Activated naive CD4-positive, alpha-beta T cell treated with anti-CD3 and anti-CD28 coated beads, Interleukin-2, amount 50 U/mL, for 72 hours (primary cell): ENCODE data around the gene LILRA2. TPM values are rescaled to one million over a fixed set of nuclear protein-coding genes. Genes with fewer than 3 reads are reported as not detected.

Source experiments
- ATAC-seq, 2 donors: fragments of 150-1000 bp; cut with Tn5 transposase; 2 replicates each; pipeline ENCODE4 v1.10.0; 2021; ENCODE audit warnings: mild to moderate bottlenecking in 2 of 2, moderate library complexity in 2 of 2
- DNase-seq, 2 donors: peaks; one replicate each; pipeline ENCODE4 v3.0.0; 2021 to 2022; ENCODE audit warnings: low spot score in 2 of 2
- H3K27ac Mint-ChIP-seq, 2 donors: one replicate each; pipeline ENCODE4 v1.8.0; 2022; ENCODE audit warnings: mild to moderate bottlenecking in 2 of 2, mixed read lengths in 2 of 2
- H3K36me3 Mint-ChIP-seq, 2 donors: one replicate each; pipeline ENCODE4 v1.8.0; 2022; ENCODE audit warnings: mixed read lengths in 2 of 2
- H3K9me3 Mint-ChIP-seq, 2 donors: one replicate each; pipeline ENCODE4 v1.8.0; 2022; ENCODE audit warnings: mixed read lengths in 2 of 2
- total RNA-seq, 2 donors: library from RNA; stranded (reverse); gene quantifications; one replicate each; pipeline ENCODE4 v1.2.3, GENCODE V29; 2022

LILRA2 gene
- total RNA-seq = not detected

DNA sequence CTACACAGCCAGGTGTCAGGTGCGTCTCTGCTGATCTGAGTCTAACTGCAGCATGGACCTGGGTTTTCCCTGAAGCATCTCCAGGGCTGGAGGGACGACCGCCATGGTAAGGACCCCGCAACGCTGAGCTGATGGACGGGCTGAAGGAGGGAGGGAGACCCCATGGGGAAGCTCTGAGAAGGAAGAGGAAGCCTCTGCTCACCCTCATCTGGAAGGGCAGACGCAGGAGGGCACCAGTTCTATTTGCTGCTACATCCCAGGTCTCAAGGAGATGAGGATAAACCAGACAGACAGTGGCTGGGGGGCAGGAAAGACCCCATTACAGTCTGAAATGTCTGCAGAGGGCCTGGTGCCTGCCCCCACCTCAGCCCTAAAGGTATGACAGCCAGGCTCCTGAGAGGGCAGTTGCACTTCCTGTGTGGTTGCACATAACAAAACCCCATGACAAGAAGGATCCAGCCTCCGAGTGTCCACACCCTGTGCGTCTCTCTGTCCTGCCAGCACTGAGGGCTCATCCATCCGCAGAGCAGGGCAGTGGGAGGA, at the start of gene LILRA2:
Gene LILRA2, plus strand, starts transcription at position 461 of the 543 bp plus-strand sequence. CDS start 89 bp downstream, outside the sequence.
- Mint-ChIP-seq H3K27ac (peak within 1 kb of the TSS in 1 of 2 donors; percentile 50), H3K9me3 (no peaks in the 10 kb centered on the region), H3K36me3 (no peaks in the 10 kb centered on the region)
- DNase-seq = no peak
- peak in 1 of 2 donors; percentile 44 for ATAC-seq

DNA sequence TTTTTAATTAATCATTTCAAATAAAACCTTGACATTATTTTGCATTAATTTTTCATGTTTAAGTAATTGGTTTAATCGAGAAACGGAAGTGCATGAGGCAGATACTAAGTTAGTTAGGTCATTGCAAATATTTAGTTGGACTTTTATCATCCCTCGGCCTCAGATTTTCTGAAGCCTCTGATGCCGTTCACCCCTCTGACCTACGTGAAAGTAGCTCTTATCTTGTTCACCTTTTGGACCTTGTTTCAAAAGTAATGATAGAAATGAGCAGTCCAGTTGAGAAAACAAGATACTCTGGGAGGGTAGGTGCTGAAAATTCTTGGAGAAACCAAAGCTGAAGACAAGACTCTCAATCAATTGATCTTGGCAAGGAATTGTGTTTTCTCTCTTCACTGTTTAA, 48.0 kb upstream of the LILRA2 start:
- Mint-ChIP-seq H3K9me3 (peaks cover 4 to 10% of the 10 kb centered on the region in 2 donors), H3K36me3 (peaks cover 6 to 20% of the 10 kb centered on the region in 2 donors), H3K27ac (no peak overlapping the region)
- no peak for ATAC-seq
- DNase-seq = no peak

DNA sequence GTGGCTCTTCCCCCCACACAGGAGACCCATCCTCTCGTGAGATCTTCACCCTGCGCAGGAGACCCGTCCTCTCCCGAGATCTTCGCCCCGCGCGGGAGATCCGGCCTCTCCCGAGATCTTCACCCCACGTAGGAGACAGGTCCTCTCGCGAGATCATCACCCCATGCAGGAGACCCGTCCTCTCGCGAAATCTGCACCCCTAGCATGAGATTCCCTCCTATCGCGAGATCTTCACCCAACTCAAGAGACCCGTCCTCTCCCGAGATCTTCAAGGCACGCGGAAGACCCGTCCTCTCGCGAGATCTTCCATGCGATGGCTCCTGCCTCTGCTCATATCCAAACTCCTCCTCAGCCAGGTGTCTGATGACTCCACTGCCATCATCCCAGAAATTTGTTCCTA, 46.6 kb upstream of the LILRA2 start:
- H3K27ac Mint-ChIP-seq = peak overlapping the region in 1 of 2 donors; percentile 12
- no peak for ATAC-seq
- H3K9me3 Mint-ChIP-seq = peaks cover 4 to 10% of the 10 kb centered on the region in 2 donors
- no peak for DNase-seq
- peaks cover 6 to 20% of the 10 kb centered on the region in 2 donors for H3K36me3 Mint-ChIP-seq

DNA sequence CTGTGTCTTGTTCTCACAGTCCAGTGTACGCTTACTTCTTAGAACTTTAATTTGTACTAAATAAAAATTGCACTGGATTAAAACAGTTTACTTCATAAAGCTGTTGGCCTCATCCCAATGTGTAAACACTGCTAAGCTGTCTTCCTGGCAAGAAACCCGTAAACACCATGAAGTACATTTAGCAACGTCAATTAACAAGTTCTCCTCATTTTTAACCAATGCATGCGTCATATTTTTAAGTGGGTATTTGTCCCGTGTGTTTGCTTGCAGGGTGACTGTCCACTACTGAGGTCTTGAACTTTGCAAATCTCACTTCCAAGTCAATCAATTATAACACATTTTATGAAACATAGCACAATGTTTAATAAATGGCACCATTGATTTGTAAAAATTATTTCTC, 42.7 kb upstream of the LILRA2 start:
- ATAC-seq (no peak), DNase-seq (no peak)
- H3K36me3 Mint-ChIP-seq = peaks cover 10 to 20% of the 10 kb centered on the region in 2 donors
- no peak overlapping the region for H3K27ac Mint-ChIP-seq
- H3K9me3 Mint-ChIP-seq = peaks cover 4 to 10% of the 10 kb centered on the region in 2 donors

DNA sequence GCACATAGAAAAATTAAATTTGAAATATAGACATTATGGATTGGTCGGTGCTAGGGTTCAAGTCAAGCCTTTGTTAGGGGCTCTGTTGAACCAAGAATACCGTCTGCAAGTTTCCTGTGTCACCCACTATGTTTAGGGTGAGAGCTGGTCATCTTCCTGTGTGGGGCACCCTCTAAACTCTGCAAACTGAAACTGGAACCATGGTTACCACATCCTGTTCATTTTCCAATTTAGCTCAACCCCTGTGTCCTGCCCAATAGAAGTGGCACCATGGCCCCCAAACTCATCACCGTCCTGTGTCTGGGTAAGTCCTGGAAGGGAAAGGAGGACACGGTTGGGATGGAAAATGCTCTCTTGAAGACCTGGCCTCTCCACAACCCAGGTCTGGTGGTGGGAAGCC, 41.1 kb upstream of the LILRA2 start:
- ATAC-seq (peak; percentile 58 to 87), DNase-seq (no peak)
- Mint-ChIP-seq H3K9me3 (peaks cover 0 to 5% of the 10 kb centered on the region in 2 donors), H3K27ac (no peak overlapping the region), H3K36me3 (peaks cover 4 to 8% of the 10 kb centered on the region in 2 donors)

DNA sequence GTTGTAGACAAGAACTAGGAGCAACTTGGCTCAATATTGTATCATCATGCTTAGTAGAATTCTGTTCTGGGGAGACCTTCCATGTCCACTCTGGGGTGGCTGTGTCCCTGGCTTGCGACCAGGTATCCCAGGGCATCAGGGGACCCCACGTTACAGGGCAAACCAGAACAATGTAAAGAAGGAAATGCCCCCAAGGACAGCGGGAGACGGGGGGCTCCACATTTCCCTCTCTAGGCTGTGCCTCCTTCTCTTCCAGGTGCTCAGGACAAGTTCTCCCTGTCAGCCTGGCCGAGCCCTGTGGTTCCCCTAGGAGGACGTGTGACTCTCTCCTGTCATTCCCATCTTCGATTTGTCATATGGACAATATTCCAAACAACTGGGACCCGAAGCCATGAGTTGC, 40.1 kb upstream of the LILRA2 start:
- Mint-ChIP-seq H3K27ac (no peak overlapping the region), H3K36me3 (peaks cover 4 to 7% of the 10 kb centered on the region in 2 donors), H3K9me3 (peaks cover 0 to under 1% of the 10 kb centered on the region in 2 donors)
- no peak for DNase-seq
- ATAC-seq = no peak

DNA sequence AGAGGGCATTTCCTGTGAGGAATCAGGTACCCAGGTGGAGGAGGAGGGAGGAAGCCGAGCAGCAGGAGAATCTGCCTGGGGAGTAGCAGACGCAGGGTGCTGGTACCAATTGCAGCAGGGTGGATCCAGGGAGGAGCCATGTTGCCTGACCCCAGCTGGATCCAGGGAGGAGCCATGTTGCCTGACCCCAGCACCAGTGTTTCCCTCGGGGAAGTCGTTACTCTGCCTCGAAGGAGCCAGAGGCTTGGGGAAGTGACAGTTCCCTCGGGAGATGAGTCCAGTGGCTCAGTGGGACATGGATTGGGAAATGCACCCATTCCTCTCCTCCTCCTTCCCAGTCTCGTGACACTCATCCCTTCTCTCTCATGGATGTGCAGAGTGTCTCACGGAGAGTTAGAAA, 39.4 kb upstream of the LILRA2 start:
- no peak overlapping the region for H3K27ac Mint-ChIP-seq

DNA sequence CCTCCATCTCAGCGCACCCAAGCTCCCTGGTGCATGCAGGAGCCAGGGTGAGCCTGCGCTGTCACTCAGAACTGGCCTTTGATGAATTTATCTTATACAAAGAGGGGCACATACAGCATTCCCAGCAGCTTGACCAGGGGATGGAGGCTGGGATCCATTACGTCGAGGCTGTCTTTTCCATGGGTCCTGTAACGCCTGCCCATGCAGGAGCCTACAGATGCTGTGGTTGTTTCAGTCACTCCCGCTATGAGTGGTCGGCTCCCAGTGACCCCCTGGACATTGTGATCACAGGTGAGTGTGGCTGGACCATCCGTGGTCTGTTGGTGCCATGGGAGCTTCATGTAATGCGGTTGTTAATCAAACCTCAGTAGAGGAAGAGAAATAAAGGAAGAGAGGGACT, 38.0 kb upstream of the LILRA2 start:
- Mint-ChIP-seq H3K27ac (no peak overlapping the region), H3K36me3 (peaks cover 0 to 4% of the 10 kb centered on the region in 2 donors), H3K9me3 (peaks cover 0 to 5% of the 10 kb centered on the region in 2 donors)
- DNase-seq (no peak), ATAC-seq (no peak)

More for the DNA sequence above, 39.4 kb upstream of the LILRA2 start:
- Mint-ChIP-seq H3K36me3 (peaks cover 3 to 4% of the 10 kb centered on the region in 2 donors), H3K9me3 (peaks cover 0 to 5% of the 10 kb centered on the region in 2 donors)
- ATAC-seq (no peak), DNase-seq (no peak)

DNA sequence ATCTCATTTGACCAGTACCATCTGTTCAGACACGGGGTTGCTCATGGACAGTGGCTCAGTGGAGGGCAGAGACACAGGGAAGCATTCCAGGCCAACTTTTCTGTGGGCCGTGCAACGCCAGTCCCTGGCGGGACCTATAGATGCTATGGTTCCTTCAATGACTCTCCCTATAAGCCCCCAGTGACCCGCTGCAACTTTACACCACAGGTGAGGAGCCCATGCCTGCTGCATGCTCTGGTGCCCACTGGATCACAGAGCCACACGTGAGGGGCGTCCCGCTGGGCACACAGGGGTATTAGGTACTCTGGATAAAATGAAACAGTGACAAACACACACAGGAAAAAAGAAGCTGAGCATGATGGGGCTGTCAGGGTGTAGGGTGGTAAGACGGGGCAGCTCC, 36.6 kb upstream of the LILRA2 start:
- Mint-ChIP-seq H3K9me3 (peaks cover 0 to 5% of the 10 kb centered on the region in 2 donors), H3K36me3 (peaks cover 0 to 4% of the 10 kb centered on the region in 2 donors), H3K27ac (no peak overlapping the region)
- no peak for DNase-seq
- no peak for ATAC-seq

DNA sequence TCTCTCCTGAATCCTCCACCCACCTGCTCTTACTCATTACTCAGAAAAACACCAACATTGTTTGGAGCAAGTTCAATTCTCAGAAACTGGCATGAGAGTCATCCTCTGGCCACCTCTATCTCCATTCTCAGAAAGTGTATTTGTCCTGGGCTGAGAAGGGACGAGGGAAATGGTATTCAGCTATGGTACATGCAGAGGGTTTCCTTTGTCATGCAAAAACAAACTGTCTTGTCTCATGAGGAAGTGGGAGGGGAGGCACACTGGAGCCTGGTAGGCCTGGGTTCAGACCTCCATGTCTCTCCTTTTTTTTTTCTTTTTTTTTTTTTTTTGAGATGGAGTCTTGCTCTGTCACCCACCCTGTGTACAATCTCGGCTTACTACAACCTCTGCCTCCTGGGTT, 31.9 kb upstream of the LILRA2 start:
- ATAC-seq (peak in 1 of 2 donors; percentile 28), DNase-seq (no peak)
- Mint-ChIP-seq H3K36me3 (no peaks in the 10 kb centered on the region), H3K27ac (no peak overlapping the region), H3K9me3 (peaks cover 0 to 13% of the 10 kb centered on the region in 2 donors)

DNA sequence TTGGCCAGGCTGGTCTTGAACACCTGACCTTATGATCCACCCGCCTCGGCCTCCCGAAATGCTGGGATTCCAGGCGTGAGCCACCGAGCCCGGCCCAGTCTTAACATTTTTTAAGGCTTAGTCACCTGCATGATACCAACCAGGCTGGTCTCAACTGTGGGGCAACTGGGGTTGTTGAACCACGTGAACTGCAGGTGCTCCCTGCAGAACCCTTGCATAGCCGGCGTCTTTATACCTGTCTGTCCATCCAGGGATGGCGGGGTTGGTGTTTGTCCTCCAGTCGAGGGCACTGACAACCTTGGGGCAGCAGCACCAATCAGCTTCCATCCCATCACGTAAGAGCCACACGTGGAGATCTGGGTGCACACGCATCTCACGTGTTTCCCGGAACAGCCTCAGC, 24.8 kb upstream of the LILRA2 start:
- DNase-seq (no peak), ATAC-seq (no peak)
- Mint-ChIP-seq H3K36me3 (no peaks in the 10 kb centered on the region), H3K9me3 (peaks cover 4 to 12% of the 10 kb centered on the region in 2 donors), H3K27ac (no peak overlapping the region)

DNA sequence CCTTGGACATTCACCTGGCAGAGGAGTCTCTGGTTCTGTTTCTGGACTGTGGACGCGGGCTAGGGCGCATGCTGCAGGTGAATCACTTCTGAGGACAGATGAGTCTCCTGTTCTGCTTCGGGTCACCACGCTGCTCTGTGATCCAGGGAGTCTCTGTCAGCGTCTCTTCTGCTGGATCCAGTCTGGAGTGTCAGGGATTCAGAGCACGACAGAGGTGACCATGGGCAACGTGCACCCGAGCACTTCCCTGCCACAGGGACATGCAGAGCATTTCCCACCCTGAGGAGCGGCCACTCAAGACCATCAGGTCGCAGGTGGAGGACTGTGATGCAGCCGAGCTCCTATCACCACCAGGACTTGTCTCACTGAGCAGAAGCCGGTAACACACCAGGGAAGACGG, 24.4 kb upstream of the LILRA2 start:
- DNase-seq = no peak
- Mint-ChIP-seq H3K27ac (no peak overlapping the region), H3K36me3 (no peaks in the 10 kb centered on the region), H3K9me3 (peaks cover 4 to 12% of the 10 kb centered on the region in 2 donors)
- no peak for ATAC-seq

DNA sequence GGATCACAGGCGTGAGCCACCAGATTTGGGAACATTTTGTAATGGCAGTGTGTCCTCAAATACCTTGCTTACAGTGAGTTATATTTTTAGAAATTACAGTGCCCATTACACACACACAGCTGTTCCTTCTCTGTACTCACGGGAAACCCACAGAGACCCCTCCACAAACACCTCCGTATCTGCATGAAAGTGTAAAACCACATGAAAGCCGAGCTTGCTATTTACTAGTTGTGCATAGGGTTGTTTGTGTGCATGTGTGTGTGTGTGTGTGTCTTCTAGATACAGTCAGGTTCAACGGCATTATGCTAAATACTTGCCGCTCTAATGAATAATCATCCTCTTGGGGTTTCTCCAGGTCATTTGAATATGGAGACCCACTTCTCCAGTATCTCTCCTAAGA, 22.3 kb upstream of the LILRA2 start:
- DNase-seq (no peak), ATAC-seq (no peak)
- H3K9me3 Mint-ChIP-seq = peaks cover 4 to 7% of the 10 kb centered on the region in 2 donors
- H3K27ac Mint-ChIP-seq = no peak overlapping the region
- H3K36me3 Mint-ChIP-seq = no peaks in the 10 kb centered on the region

DNA sequence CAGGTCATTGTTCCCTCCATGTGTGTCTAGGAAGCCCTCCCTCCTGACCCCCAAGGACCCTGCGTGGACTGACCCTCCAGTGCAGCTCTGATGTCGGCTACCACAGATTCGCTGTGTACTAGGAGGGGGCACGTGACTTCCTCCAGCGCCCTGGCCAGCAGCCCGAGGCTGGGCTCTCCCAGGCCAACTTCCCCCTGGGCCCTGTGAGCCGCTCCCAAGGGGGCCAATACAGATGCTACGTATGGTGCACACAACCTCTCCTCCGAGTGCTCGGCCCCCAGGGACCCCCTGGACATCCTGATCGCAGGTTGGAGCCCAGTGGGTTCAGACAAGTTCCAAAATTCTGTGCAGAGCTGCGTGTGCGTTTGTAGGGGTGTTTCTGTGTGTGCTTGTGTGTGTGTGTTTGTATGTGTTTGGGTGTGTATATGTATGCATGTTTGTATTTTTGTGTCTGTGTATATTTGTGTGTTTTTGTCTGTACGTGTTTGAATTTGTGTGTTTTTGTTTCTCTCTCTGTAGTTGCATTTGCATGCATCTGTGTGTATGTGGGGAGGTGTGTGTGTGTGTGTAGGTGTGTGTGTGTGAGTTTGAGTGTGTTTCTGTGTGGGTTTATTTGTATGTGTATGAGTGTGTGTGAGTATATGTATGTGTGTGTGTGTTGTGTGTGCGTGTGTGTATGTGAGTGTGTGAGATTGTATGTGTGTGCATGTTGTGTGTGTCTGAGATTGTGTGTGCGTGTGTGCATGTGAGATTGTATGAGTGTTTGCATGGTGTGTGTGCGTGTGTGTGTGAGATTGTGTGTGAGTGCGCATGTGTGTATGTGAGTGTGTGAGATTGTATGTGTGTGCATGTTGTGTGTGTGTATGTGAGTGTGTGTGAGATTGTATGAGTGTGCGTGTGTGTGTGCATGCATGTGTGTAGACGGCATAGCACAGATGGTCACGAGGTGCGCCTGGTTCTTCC, 21.4 kb upstream of the LILRA2 start:
- DNase-seq = no peak
- no peak overlapping the region for H3K27ac Mint-ChIP-seq
- no peak for ATAC-seq
- no peaks in the 10 kb centered on the region for H3K36me3 Mint-ChIP-seq
- H3K9me3 Mint-ChIP-seq = peaks cover 4 to 7% of the 10 kb centered on the region in 2 donors

DNA sequence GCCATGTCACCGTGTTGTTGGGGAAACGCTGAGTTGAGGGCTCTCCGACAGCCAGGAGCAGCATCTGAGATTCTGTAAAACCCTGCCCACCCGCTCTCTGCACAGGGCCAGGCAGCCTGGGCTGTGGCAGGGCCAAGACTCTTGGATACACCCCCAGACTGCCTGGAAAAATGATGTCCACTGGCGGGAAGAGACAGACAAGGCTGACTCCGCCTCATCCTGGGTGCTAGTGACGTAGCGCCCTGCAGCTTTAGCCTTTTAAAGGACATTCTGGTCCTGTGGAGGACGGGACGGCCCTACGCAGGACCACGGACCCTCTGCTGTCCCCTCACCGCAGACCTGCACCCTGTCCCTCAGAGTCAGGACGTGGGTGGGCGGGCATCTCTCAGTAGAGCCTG, 20.7 kb upstream of the LILRA2 start:
- ATAC-seq = no peak
- Mint-ChIP-seq H3K36me3 (no peaks in the 10 kb centered on the region), H3K27ac (no peak overlapping the region), H3K9me3 (peaks cover 4 to 7% of the 10 kb centered on the region in 2 donors)
- no peak for DNase-seq

DNA sequence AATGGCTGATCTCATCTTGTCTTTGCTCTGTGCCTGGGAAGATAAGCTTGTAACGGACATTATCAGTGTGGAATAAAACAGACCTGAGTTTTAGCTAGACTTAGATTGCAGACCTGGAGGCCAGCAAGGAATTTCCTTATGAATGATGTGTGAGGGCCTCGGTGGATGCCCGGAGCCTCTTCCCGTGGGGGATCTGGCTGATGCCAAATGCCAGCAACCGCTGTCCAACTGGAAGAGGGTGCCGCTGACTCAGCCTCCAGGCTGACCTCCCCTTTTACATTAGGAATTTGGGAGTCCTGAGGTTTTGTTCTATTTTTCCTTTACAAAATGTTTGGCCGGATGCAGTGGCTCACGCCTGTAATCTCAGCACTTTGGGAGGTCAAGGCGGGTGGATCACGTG, 19.6 kb upstream of the LILRA2 start:
- peaks cover 4 to 7% of the 10 kb centered on the region in 2 donors for H3K9me3 Mint-ChIP-seq
- H3K36me3 Mint-ChIP-seq = no peaks in the 10 kb centered on the region
- DNase-seq (no peak), ATAC-seq (no peak)
- H3K27ac Mint-ChIP-seq = no peak overlapping the region

DNA sequence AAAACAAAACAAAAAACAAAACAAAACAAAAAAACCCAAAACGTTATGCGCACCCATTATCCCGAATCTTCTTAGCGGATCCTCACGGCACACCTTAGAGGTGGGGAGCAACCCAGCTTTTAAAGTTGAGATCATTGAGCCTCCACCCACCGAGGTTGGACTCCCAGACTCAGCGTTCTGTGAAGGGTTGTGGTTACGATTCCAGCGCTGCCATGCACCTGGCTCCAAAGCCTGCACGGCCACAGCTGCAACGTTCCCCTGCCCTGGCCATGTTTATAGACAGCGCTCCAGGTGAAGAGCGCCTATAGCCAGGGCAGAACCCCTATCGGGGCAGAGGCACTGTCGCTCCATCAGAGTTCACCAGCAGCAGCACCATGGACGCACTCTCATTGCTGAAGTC, 18.7 kb upstream of the LILRA2 start:
- H3K36me3 Mint-ChIP-seq = no peaks in the 10 kb centered on the region
- ATAC-seq (no peak), DNase-seq (no peak)
- no peak overlapping the region for H3K27ac Mint-ChIP-seq
- H3K9me3 Mint-ChIP-seq = peaks cover 4 to 7% of the 10 kb centered on the region in 2 donors
